ENCODE results near the gene PTPRD. TPM values are rescaled to one million over a fixed set of nuclear protein-coding genes. Genes with fewer than 3 reads are reported as not detected.

Gene PTPRD
- total and polyA plus RNA-seq, 9 of the 15 experiments (the other 6 are each of a cell fraction or from before 2014, with no cell fraction given): 0.11 TPM; not detected in 8

DNA sequence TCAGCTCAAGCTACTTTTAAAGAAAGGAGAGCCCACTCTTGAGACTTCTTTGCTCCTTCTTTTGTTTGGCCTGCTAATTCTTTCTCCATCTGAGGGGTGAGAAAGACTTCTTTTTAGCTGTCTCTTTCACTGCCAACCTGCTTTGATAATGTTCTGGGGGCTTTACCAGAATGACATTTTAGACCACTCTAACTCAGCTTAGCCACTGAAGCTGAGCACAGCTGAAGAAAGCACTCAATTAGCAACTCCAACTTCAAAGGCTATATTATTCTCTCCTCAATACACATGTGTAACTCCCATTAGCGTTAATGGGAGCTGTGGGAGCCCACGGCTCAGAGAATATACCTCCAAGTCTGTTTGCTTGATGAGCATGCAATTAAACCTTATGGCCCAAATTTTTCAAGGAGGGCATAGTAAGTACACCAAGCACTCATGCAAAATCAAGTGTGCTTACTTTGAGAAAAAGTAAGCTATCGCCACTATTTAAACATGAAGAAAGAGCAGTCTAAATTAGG is 1997.8 kb downstream of the PTPRD start:
- Histone ChIP-seq H2AFZ (ENCODE audit: low read depth, low read length) (no peak overlapping the region), H3K4me1 (replicated peaks in 1 of 2; ENCODE audit: control insufficient read depth in 2 of 2, insufficient read depth in 2 of 2, low read length in 2 of 2) (no peaks in the 10 kb centered on the region), H3K9me1 (ENCODE audit: control insufficient read depth, insufficient read depth, low read length) (no peaks in the 10 kb centered on the region), H3K27ac (ENCODE audit: extremely low read depth, low read depth, low read length) (no peak overlapping the region), H3K79me2 (ENCODE audit: control insufficient read depth, insufficient read depth, low read length) (no peaks in the 10 kb centered on the region), H3K9ac (ENCODE audit: insufficient read depth in 1 of 2, low read depth in 2 of 2, low read length in 2 of 2) (no peak overlapping the region), H3K36me3 (ENCODE audit: control insufficient read depth, insufficient read depth, low read length) (no peaks in the 10 kb centered on the region), H3K4me3 (no peak overlapping the region), H4K20me1 (replicated peaks; ENCODE audit: control insufficient read depth, insufficient read depth, low read length) (no peaks in the 10 kb centered on the region), H3K4me2 (ENCODE audit: insufficient read depth, low read length) (no peak overlapping the region), H3K27me3 (ENCODE audit: control insufficient read depth in 2 of 2, insufficient read depth in 2 of 2, low read length in 2 of 2) (no peaks in the 10 kb centered on the region), H3K9me3 (replicated peaks; ENCODE audit: control insufficient read depth, insufficient read depth, low read depth, low read length) (no peaks in the 10 kb centered on the region)
- DNase-seq (ENCODE audit: extremely low read depth in 1 of 4, low spot score in 3 of 4) (no peak), FAIRE-seq (no peak), ATAC-seq (no peak)
- no TSS peak for BruUV-seq (replicated peaks)
- TF ChIP-seq HDAC3 (IDR thresholded peaks at IDR 0.05; ENCODE audit: borderline replicate concordance, partially characterized antibody) (no peak), MEF2A (IDR thresholded peaks at IDR 0.05; ENCODE audit: control insufficient read depth, low read depth, low read length) (no peak), ELF1 (tag; IDR thresholded peaks at IDR 0.05) (no peak)
- ChIA-PET CTCF (ENCODE audit: low intra/inter-chr PET ratio) (no interaction called here), POLR2A (no interaction called here)
- intact Hi-C loops (cut with micrococcal nuclease) (no loop called here), in situ Hi-C loops (cut with MboI) (no loop called here)
- 0% methylated on average over 3 of the region's 3 CpGs for WGBS (ENCODE audit: insufficient coverage, low coverage, missing lambda C conversion rate)

DNA sequence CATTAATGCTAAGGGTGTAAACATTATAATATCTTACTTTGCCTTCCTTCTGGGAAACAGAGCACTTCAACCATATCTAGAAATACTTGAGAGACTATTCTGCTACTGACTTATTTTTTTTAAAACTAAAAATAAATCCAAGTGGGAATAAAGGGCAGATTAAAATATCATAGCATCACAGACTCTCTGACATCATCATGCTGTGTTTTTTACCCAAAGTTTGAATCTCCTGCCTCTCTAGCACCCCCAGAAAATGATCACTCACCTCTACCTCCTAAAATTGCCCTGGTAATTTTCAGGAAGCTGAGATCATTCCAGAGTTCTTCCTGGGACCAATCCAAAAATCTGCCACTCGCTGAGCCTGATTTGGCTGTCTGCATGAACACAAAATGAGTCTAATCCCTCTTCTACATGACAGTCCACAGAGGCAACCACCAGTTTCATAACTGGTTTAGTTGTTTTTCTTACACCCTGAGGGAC is 1999.4 kb downstream of the PTPRD start:
- BruUV-seq (replicated peaks): no TSS peak
- no peak for FAIRE-seq
- no peaks in the 10 kb centered on the region for H3K9me3 ChIP-seq (replicated peaks; ENCODE audit: control insufficient read depth, insufficient read depth, low read depth, low read length)
- no peak for TF ChIP-seq SP2 (IDR thresholded peaks at IDR 0.05; ENCODE audit: extremely low read depth, low read depth, low read length, poor library complexity, severe bottlenecking)
- no peak for TF ChIP-seq ZNF274 (IDR thresholded peaks at IDR 0.05; ENCODE audit: borderline replicate concordance, low read depth, low read length)
- no peak for TF ChIP-seq HMGN3 (IDR thresholded peaks at IDR 0.05; ENCODE audit: borderline replicate concordance, extremely low read depth, insufficient read length, low read depth, low read length)
- no peak for TF ChIP-seq SAP30 (IDR thresholded peaks at IDR 0.05; ENCODE audit: borderline replicate concordance, insufficient read depth, low read depth, low read length, poor library complexity, severe bottlenecking)
- TF ChIP-seq, protein P1, sequence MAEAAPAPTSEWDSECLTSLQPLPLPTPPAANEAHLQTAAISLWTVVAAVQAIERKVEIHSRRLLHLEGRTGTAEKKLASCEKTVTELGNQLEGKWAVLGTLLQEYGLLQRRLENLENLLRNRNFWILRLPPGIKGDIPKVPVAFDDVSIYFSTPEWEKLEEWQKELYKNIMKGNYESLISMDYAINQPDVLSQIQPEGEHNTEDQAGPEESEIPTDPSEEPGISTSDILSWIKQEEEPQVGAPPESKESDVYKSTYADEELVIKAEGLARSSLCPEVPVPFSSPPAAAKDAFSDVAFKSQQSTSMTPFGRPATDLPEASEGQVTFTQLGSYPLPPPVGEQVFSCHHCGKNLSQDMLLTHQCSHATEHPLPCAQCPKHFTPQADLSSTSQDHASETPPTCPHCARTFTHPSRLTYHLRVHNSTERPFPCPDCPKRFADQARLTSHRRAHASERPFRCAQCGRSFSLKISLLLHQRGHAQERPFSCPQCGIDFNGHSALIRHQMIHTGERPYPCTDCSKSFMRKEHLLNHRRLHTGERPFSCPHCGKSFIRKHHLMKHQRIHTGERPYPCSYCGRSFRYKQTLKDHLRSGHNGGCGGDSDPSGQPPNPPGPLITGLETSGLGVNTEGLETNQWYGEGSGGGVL (CRISPR knock-in tag; IDR thresholded peaks at IDR 0.05): no peak

More for the DNA sequence above, 1999.4 kb downstream of the PTPRD start:
- H3K4me2 ChIP-seq (ENCODE audit: insufficient read depth, low read length): no peak overlapping the region
- no peaks in the 10 kb centered on the region for H3K4me1 ChIP-seq (replicated peaks in 1 of 2; ENCODE audit: control insufficient read depth in 2 of 2, insufficient read depth in 2 of 2, low read length in 2 of 2)
- no peak for ATAC-seq
- no peaks in the 10 kb centered on the region for H3K36me3 ChIP-seq (ENCODE audit: control insufficient read depth, insufficient read depth, low read length)
- H2AFZ ChIP-seq (ENCODE audit: low read depth, low read length): no peak overlapping the region
- no peak overlapping the region for H3K4me3 ChIP-seq
- H3K79me2 ChIP-seq (ENCODE audit: control insufficient read depth, insufficient read depth, low read length): no peaks in the 10 kb centered on the region
- DNase-seq (ENCODE audit: extremely low read depth in 1 of 4, low spot score in 3 of 4): no peak
- ChIA-PET POLR2A (no interaction called here), CTCF (ENCODE audit: low intra/inter-chr PET ratio) (no interaction called here)
- H3K9me1 ChIP-seq (ENCODE audit: control insufficient read depth, insufficient read depth, low read length): no peaks in the 10 kb centered on the region
- H3K9ac ChIP-seq (ENCODE audit: insufficient read depth in 1 of 2, low read depth in 2 of 2, low read length in 2 of 2): no peak overlapping the region
- H3K27ac ChIP-seq (ENCODE audit: extremely low read depth, low read depth, low read length): no peak overlapping the region
- no peaks in the 10 kb centered on the region for H3K27me3 ChIP-seq (ENCODE audit: control insufficient read depth in 2 of 2, insufficient read depth in 2 of 2, low read length in 2 of 2)
- 0% methylated on average over 1 of the region's 1 CpG for WGBS (ENCODE audit: insufficient coverage, low coverage, missing lambda C conversion rate)
- intact Hi-C loops (cut with micrococcal nuclease) (no loop called here), in situ Hi-C loops (cut with MboI) (no loop called here)
- H4K20me1 ChIP-seq (replicated peaks; ENCODE audit: control insufficient read depth, insufficient read depth, low read length): no peaks in the 10 kb centered on the region
